ENCODE data around the gene CASZ1. TPM values are rescaled to one million over a fixed set of nuclear protein-coding genes. Genes with fewer than 3 reads are reported as not detected.
A peak's percentile ranks its signal among the peaks of the same experiment; 100 is the strongest.

CASZ1 gene
- total and polyA plus RNA-seq, 5 experiments from 2014 or later, result 0.60 to 13.0 (median 1.4) TPM

DNA sequence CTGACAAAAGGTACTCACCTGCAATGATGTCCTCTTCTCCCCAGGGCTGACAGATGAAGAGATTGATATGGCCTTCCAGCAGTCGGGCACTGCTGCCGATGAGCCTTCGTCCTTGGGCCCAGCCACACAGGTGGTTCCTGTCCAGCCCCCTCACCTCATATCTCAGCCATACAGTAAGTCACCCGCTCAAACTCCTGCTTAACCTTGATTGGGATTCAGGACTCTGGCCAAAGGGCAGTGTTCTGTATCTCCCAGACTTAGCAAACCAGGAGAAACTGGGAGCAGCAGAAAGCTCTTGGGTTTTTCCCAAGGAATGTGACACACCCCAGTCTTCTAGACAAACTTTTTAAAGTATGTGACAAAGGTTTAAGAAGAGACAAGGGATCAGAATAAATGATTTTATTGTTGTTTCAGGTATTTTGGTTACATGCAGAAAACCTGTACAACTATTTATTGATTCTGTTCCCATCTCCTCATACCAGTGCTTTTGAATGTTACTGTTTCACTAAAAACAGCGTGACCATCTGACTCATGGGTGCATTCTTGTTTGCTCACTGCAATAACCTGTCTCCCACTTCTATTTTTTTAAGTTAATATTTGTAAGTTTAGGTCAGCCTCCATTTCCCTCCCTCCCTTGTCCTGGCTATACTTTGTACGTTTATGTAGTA, 197.1 kb downstream of the CASZ1 start:
- H3K36me3 Mint-ChIP-seq, result peaks cover 0 to 53% (median 22%) of the 10 kb centered on the region in 3 donors
- H3K27ac Mint-ChIP-seq, result no peak overlapping the region
- peaks cover 0 to 8% (median 0%) of the 10 kb centered on the region in 4 donors for H3K4me1 Mint-ChIP-seq
- DNase-seq (no peak), ATAC-seq (no peak)
- no peak overlapping the region for H3K4me3 Mint-ChIP-seq
- no peaks in the 10 kb centered on the region for H3K9me3 Mint-ChIP-seq
- no peaks in the 10 kb centered on the region for H3K27me3 Mint-ChIP-seq
- POLR2A ChIA-PET, result no interaction called here

DNA sequence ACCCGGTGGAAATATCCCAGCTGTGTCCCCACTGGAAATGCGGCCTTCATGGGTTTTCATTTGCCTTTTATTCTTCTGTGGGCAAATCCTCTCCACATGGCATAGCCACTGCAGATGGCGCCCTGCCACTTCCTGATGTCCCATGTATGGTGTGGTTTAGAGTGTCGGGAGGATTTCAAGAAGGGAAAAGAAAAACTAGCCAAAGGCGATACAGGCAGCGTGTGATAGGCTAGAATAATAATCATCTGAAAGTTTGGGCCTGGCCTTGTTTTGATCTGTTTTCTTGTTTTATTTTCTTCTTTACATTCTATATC, 198.1 kb downstream of the CASZ1 start:
- ATAC-seq (no peak), DNase-seq (no peak)
- Mint-ChIP-seq H3K4me1 (peaks cover 0 to 6% (median 0%) of the 10 kb centered on the region in 4 donors), H3K27me3 (no peaks in the 10 kb centered on the region), H3K4me3 (no peak overlapping the region), H3K9me3 (no peaks in the 10 kb centered on the region), H3K27ac (peak overlapping the region in 1 of 10 donors; percentile 47), H3K36me3 (peaks cover 0 to 47% (median 18%) of the 10 kb centered on the region in 3 donors)
- POLR2A ChIA-PET, result no interaction called here

DNA sequence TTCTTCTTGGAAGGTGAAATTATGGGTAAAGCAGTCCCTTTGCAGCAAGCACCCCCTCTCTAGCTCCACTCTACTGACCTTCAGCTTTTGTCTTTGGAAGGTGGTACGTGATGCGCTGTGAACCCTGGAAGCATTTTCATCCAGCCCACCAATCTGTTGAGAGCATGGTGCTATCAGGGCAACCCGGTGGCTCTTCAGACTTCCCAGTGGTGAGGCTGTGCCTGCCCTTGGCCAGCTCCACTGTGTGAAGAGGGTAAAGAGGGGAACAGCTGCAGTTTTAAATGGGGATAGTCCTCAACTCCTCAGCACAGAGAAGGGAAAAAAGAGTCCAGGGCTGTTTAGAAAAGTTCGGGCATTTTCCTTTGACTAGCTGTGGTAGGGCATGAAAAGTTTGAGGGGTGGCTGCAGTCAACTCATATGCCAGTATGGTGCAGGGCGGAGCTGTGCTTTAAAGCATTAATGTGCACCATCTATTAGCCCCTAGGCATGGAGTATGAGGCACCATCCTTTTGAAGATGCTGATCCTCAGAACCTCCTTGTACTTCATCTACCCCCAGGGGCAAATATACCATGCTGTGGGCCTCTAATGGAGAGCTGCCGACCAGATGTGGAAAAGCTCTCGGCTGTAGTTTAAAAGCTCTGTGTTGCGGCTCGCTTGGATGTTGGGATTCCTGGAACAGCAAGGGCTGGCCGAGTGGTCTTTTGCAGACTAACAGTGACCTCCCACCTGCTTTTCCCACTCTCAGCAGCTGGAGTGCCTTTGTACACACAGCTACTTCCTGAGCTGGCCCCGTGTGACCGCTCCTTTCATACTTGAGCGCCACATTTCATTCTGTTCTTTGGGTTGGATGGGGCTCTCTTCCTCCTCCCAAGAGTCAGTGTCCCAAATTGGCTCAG, 198.7 kb downstream of the CASZ1 start:
- H3K27ac Mint-ChIP-seq, result peak overlapping the region in 1 of 10 donors; percentile 47
- peaks cover 0 to 8% (median 0%) of the 10 kb centered on the region in 4 donors for H3K4me1 Mint-ChIP-seq

DNA sequence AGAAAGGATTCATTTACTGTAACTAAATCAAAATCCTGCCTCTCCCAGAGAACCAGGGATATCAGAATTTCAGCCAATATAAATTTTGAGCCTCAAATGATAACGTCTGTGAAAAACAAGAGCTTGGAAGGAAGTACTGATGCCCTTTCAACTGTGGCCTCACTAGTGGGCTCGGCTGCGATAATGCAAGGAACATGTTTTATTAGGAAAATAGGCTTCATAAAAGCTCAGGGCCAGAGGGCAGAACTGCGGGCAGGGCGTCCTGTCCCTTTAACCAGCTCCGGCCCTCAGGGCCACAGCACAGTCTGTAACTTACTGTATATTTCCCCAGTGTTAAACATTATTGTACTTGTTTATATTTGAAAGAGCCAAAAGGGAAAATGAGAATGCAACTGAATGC, 199.7 kb downstream of the CASZ1 start:
- Mint-ChIP-seq H3K4me1 (peaks cover 0 to 8% (median 0%) of the 10 kb centered on the region in 4 donors), H3K27ac (no peak overlapping the region), H3K27me3 (no peaks in the 10 kb centered on the region), H3K9me3 (no peaks in the 10 kb centered on the region), H3K4me3 (no peak overlapping the region), H3K36me3 (peaks cover 0 to 35% (median 12%) of the 10 kb centered on the region in 3 donors)
- DNase-seq, result no peak
- ATAC-seq, result no peak
- POLR2A ChIA-PET, result no interaction called here

More for the DNA sequence above, 198.7 kb downstream of the CASZ1 start:
- ATAC-seq (no peak), DNase-seq (no peak)
- Mint-ChIP-seq H3K36me3 (peaks cover 0 to 42% (median 17%) of the 10 kb centered on the region in 3 donors), H3K27me3 (no peaks in the 10 kb centered on the region), H3K4me3 (no peak overlapping the region), H3K9me3 (no peaks in the 10 kb centered on the region)
- POLR2A ChIA-PET, result interaction anchor here (0.5 kb wide), 1 partner anchor 1309 kb away, joined by 3 read pairs; no protein-coding TSS in a partner anchor

DNA sequence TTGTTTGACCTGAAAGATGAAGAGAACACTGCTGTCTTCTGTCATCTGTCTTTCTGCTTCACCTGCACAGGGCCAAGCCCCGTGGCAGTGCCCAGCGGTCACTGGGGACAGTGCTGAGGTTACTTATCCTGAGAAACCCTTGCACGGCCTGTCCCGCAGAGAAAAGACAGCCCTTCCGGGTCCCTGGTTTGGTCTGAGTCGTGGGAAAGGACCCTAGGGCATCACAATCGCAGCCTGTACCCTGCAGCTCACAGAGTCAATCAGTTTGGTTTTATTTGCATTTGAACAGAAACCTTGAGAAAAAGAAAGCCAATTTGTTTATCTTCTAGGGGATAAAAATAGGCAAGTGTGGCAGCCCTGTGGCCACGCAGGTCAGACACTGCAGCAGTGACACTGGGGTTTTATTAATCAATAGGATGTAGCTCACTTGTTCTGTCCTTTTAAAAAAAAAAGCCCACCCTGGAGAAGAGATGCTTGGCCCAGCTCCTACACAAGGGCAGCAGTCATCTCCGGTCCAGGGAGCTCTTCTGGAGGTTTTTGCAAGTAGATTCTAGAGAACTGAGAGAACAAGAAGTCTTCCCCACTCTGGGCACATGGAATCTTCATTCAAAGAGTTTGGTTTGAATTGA, 201.7 kb downstream of the CASZ1 start:
- Mint-ChIP-seq H3K4me1 (peaks cover 0 to 8% (median 1%) of the 10 kb centered on the region in 4 donors), H3K27ac (no peak overlapping the region), H3K36me3 (peaks cover 0 to 19% (median 9%) of the 10 kb centered on the region in 3 donors), H3K4me3 (no peak overlapping the region), H3K9me3 (no peaks in the 10 kb centered on the region), H3K27me3 (no peaks in the 10 kb centered on the region)
- no peak for DNase-seq
- POLR2A ChIA-PET, result no interaction called here
- ATAC-seq, result no peak

DNA sequence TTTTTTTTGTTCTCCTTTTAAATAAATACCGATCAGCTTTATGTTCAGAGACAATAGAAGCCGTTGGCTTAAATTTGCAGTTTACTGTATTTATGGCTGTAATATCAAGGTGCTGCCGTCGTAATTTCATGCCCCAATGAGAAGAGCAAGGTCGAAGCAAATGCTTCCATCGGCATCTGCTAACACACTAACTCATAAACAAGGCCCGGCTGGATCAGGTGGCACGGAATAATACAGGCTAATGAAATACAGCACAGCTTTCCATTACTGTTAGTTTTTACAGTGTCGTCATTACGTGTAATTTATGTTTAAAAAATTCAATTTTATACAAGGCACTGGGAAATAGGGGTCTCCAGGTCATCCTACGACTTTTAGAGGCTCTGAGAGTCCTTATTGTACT, 202.7 kb downstream of the CASZ1 start:
- DNase-seq (no peak), ATAC-seq (no peak)
- Mint-ChIP-seq H3K4me3 (no peak overlapping the region), H3K36me3 (peaks cover 0 to 11% (median 2%) of the 10 kb centered on the region in 3 donors), H3K27me3 (no peaks in the 10 kb centered on the region), H3K27ac (no peak overlapping the region), H3K4me1 (peaks cover 0 to 8% (median 1%) of the 10 kb centered on the region in 4 donors), H3K9me3 (no peaks in the 10 kb centered on the region)
- POLR2A ChIA-PET, result no interaction called here

DNA sequence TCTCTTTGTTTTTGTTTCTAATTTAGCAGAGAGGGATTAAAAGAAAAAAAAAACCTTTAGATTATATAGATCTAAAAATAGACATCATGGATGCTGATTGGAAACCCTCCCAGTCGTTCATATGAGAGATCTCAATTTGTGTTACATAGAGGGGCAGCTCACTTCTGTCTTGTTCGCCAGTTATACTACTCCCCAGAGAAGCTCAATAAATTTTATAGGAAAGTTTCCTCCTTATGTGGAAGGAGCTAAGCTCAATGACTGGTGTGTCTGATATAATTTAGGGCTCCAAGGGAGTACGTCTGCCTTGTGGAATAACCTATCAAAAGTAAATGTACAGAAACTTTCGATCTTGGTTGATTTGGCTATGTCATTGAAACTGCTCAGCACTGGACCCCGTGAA, 204.1 kb downstream of the CASZ1 start:
- peaks cover 0 to 6% (median 1%) of the 10 kb centered on the region in 4 donors for H3K4me1 Mint-ChIP-seq
- H3K9me3 Mint-ChIP-seq, result no peaks in the 10 kb centered on the region
- peaks cover 0 to 7% (median 0%) of the 10 kb centered on the region in 3 donors for H3K36me3 Mint-ChIP-seq
- no peak overlapping the region for H3K27ac Mint-ChIP-seq
- DNase-seq, result no peak
- no peaks in the 10 kb centered on the region for H3K27me3 Mint-ChIP-seq
- H3K4me3 Mint-ChIP-seq, result no peak overlapping the region
- POLR2A ChIA-PET, result no interaction called here
- no peak for ATAC-seq

DNA sequence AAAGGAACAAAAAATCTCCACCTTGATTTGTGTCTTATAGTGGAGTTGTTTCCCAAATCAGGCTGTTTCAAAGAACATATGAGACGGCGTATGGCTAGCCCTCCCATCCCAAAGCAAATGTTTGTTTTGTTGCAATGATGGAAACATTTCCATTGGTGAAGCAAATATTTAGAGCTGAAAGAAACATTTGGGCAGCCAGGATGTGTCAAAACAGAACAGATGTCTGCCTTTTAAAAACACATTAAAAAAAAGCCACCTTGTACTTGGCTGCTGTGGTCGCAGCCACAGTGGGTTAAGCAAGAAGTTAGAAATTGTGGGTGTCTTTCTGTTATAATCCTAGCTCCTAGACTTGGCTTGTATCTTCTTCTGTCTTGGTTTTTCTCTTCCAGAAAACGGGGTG, 205.4 kb downstream of the CASZ1 start:
- H3K4me1 Mint-ChIP-seq, result peaks cover 0 to 6% (median 1%) of the 10 kb centered on the region in 4 donors
- DNase-seq (no peak), ATAC-seq (no peak)
- no peak overlapping the region for H3K4me3 Mint-ChIP-seq
- H3K27me3 Mint-ChIP-seq, result no peaks in the 10 kb centered on the region
- peaks cover 0 to 7% (median 0%) of the 10 kb centered on the region in 3 donors for H3K36me3 Mint-ChIP-seq
- H3K27ac Mint-ChIP-seq, result no peak overlapping the region
- POLR2A ChIA-PET, result interaction anchor here (0.6 kb wide), 1 partner anchor 63 kb away, joined by 3 read pairs; no protein-coding TSS in a partner anchor
- no peaks in the 10 kb centered on the region for H3K9me3 Mint-ChIP-seq

DNA sequence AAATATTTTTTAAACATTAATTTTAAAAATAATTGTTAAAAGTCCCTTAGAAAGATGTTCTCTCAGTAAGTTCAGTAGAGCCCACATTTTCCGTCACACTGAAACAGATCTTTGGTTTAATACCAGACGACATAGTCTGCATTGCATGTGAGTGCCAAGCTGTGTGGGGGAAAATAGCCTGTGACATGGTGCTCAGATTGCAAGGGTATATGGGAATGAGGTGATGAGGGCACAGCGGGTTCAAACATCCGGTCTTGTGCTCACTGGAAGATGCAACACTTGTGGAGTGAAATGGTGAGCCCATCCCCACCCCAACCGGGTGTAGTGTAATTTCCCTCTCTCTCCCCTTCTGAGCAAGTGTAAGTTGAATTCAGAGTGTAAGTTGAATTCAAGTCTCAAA, 207.4 kb downstream of the CASZ1 start:
- Mint-ChIP-seq H3K4me1 (peaks cover 0 to 3% (median 1%) of the 10 kb centered on the region in 4 donors), H3K36me3 (peaks cover 0 to 5% (median 5%) of the 10 kb centered on the region in 3 donors), H3K9me3 (no peaks in the 10 kb centered on the region), H3K27ac (no peak overlapping the region), H3K27me3 (no peaks in the 10 kb centered on the region), H3K4me3 (no peak overlapping the region)
- ATAC-seq, result no peak
- no peak for DNase-seq
- POLR2A ChIA-PET, result no interaction called here

DNA sequence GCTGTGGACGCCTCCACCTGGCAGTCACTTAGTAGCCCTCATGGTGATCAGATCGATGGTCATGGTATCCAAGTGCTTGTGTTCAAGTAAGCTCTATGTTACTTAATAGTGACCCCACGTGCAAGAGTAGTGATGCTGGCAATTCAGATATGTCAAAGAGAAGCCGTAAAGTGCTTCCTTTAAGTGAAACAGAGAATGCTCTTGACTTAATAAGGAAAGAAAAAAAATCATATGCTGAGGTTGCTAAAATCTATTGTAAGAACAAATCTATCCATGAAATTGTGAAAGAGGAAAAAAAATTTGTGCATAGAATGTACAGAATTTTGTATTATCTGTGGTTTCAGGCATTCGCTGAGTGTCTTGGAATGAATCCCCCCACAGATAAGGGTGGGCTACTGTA, 207.8 kb downstream of the CASZ1 start:
- ATAC-seq (no peak), DNase-seq (no peak)
- POLR2A ChIA-PET, result no interaction called here
- H3K27ac Mint-ChIP-seq, result no peak overlapping the region
- peaks cover 0 to 6% (median 1%) of the 10 kb centered on the region in 4 donors for H3K4me1 Mint-ChIP-seq
- no peaks in the 10 kb centered on the region for H3K9me3 Mint-ChIP-seq
- H3K36me3 Mint-ChIP-seq, result peaks cover 0 to 5% (median 5%) of the 10 kb centered on the region in 3 donors
- H3K27me3 Mint-ChIP-seq, result no peaks in the 10 kb centered on the region
- H3K4me3 Mint-ChIP-seq, result no peak overlapping the region
